Vagina (tissue), 2 donors: Measurements from ENCODE around the gene ARHGEF4. TPM values are rescaled to one million over a fixed set of nuclear protein-coding genes. Genes with fewer than 3 reads are reported as not detected.
A peak's percentile ranks its signal among the peaks of the same experiment; 100 is the strongest.

ENCODE experiments used
- DNase-seq, 2 donors: peaks; one replicate each; pipeline ENCODE4 v3.0.0-alpha.2; 2017; ENCODE audit errors: extremely low spot score in 2 of 2
- H3K27ac ChIP-seq: fragments of 200-600 bp; sonication (generic); one replicate; pipeline ENCODE4 v1.5.1; 2019
- H3K27me3 ChIP-seq: fragments of 200-600 bp; sonication (generic); one replicate; pipeline ENCODE4 v1.5.1; 2019
- H3K36me3 ChIP-seq, 2 donors: fragments of 200-600 bp; sonication (generic); one replicate each; pipeline ENCODE4 v1.5.1; 2017 to 2019
- H3K4me1 ChIP-seq: fragments of 200-600 bp; sonication (generic); one replicate; pipeline ENCODE4 v1.5.1; 2019
- H3K4me3 ChIP-seq, 2 donors: fragments of 200-600 bp; sonication (generic); 1 replicate in 1 of 2; 2 replicates in 1 of 2; pipeline ENCODE4 v1.5.1; 2016 to 2019
- H3K9me3 ChIP-seq: fragments of 200-600 bp; sonication (generic); one replicate; pipeline ENCODE4 v1.5.1; 2019
- CTCF ChIP-seq, 3 experiments: fragments of 450-650 bp in 2 of 3; fragments of 200-600 bp in 1 of 3; sonication (generic) in 1 of 3; IDR thresholded peaks; one replicate each; pipeline ENCODE4 v1.5.1; 2017 to 2019; ENCODE audit warnings: antibody characterized with exemption in 3 of 3, mild to moderate bottlenecking in 2 of 3, moderate library complexity in 2 of 3
- POLR2A ChIP-seq, 2 donors: fragments of 450-650 bp; IDR thresholded peaks; one replicate each; pipeline ENCODE4 v1.6.1; 2017; ENCODE audit warnings: antibody characterized with exemption in 2 of 2, mild to moderate bottlenecking in 2 of 2, moderate library complexity in 2 of 2
- POLR2AphosphoS5 ChIP-seq, 2 donors: sonication (generic); formaldehyde crosslinking; IDR thresholded peaks; one replicate each; pipeline ENCODE4 v1.9.0; 2017; ENCODE audit warnings: antibody characterized with exemption in 2 of 2, mild to moderate bottlenecking in 2 of 2, low read depth in 1 of 2; ENCODE audit not compliant: insufficient read depth in 1 of 2
- intact Hi-C: fragments of 100-400 bp; cut with DNase I; formaldehyde crosslinking; loops from one replicate; pipeline ENCODE4 v1.15.1; 2023
- total RNA-seq: library from RNA; depleted of rRNA; stranded (reverse); fragments of >200 nt; gene quantifications from one replicate; pipeline ENCODE4 v1.2.3, GENCODE V29; 2016

Gene ARHGEF4
- total RNA-seq, 1 donor from 2014 or later, result 116 TPM

- peak overlapping the region in 1 of 2 donors; percentile 5 for H3K4me3 ChIP-seq
- no peaks in the 10 kb centered on the region for H3K36me3 ChIP-seq
- no peaks in the 10 kb centered on the region for H3K27me3 ChIP-seq
- peaks cover 9% of the 10 kb centered on the region for H3K4me1 ChIP-seq
- no peak for DNase-seq
- H3K27ac ChIP-seq, result no peak overlapping the region
- no peak for TF ChIP-seq POLR2AphosphoS5 (IDR thresholded peaks at IDR 0.05; ENCODE audit: insufficient read depth in 1 of 2, low read depth in 1 of 2)
- TF ChIP-seq POLR2A (IDR thresholded peaks at IDR 0.05), result no peak
- no peak for TF ChIP-seq CTCF (IDR thresholded peaks at IDR 0.05)
- no peaks in the 10 kb centered on the region for H3K9me3 ChIP-seq
- intact Hi-C loops, result no loop called here
Observed at GRCh38 chr2:131039908-131040660, 203.4 kb downstream of the ARHGEF4 start.

GRCh38 chr2:131040661-131041401 is 204.1 kb downstream of the ARHGEF4 start:
- no peaks in the 10 kb centered on the region for H3K27me3 ChIP-seq
- DNase-seq, result no peak
- intact Hi-C loops, result no loop called here
- H3K4me3 ChIP-seq, result no peak overlapping the region
- TF ChIP-seq CTCF (IDR thresholded peaks at IDR 0.05) (no peak), POLR2AphosphoS5 (IDR thresholded peaks at IDR 0.05; ENCODE audit: insufficient read depth in 1 of 2, low read depth in 1 of 2) (no peak), POLR2A (IDR thresholded peaks at IDR 0.05) (no peak)
- no peaks in the 10 kb centered on the region for H3K36me3 ChIP-seq
- H3K27ac ChIP-seq, result no peak overlapping the region
- peaks cover 1% of the 10 kb centered on the region for H3K4me1 ChIP-seq
- H3K9me3 ChIP-seq, result no peaks in the 10 kb centered on the region

- Histone ChIP-seq H3K36me3 (peaks cover 0 to 6% of the 10 kb centered on the region in 2 donors), H3K27ac (no peak overlapping the region), H3K27me3 (no peaks in the 10 kb centered on the region), H3K4me3 (no peak overlapping the region), H3K4me1 (no peaks in the 10 kb centered on the region), H3K9me3 (no peaks in the 10 kb centered on the region)
- no peak for DNase-seq
- intact Hi-C loops, result no loop called here
- TF ChIP-seq CTCF (IDR thresholded peaks at IDR 0.05) (no peak), POLR2A (IDR thresholded peaks at IDR 0.05) (no peak), POLR2AphosphoS5 (IDR thresholded peaks at IDR 0.05; ENCODE audit: insufficient read depth in 1 of 2, low read depth in 1 of 2) (no peak)
Observed at GRCh38 chr2:131041402-131042147, 204.9 kb downstream of the ARHGEF4 start.

- DNase-seq, result no peak
- no peak overlapping the region for H3K27ac ChIP-seq
- intact Hi-C loops, result no loop called here
- TF ChIP-seq POLR2A (IDR thresholded peaks at IDR 0.05), result no peak
- no peak for TF ChIP-seq POLR2AphosphoS5 (IDR thresholded peaks at IDR 0.05; ENCODE audit: insufficient read depth in 1 of 2, low read depth in 1 of 2)
- no peak for TF ChIP-seq CTCF (IDR thresholded peaks at IDR 0.05)
- no peaks in the 10 kb centered on the region for H3K4me1 ChIP-seq
- H3K4me3 ChIP-seq, result no peak overlapping the region
- no peaks in the 10 kb centered on the region for H3K9me3 ChIP-seq
- H3K36me3 ChIP-seq, result peaks cover 0 to 13% of the 10 kb centered on the region in 2 donors
- no peaks in the 10 kb centered on the region for H3K27me3 ChIP-seq
Observed at GRCh38 chr2:131042148-131042775, 205.5 kb downstream of the ARHGEF4 start.
